H9 (cell line): ENCODE data around the gene ILK. TPM values are rescaled to one million over a fixed set of nuclear protein-coding genes. Genes with fewer than 3 reads are reported as not detected.

ENCODE experiments used
- DNase-seq: peaks from one replicate; pipeline ENCODE4 v3.0.0-alpha.2; 2017
- H2AFZ ChIP-seq: one replicate; pipeline ENCODE4 v1.6.1; 2013; ENCODE audit warnings: mild to moderate bottlenecking, low read length, control low read depth, moderate library complexity
- H2AK5ac ChIP-seq: 2 replicates; pipeline ENCODE4 v1.6.1; 2013; ENCODE audit warnings: low read length, control low read depth, mixed read lengths; ENCODE audit not compliant: insufficient read length
- H2BK120ac ChIP-seq: one replicate; pipeline ENCODE4 v1.6.1; 2013; ENCODE audit warnings: low read depth, mild to moderate bottlenecking, low read length, control low read depth, inconsistent platforms; ENCODE audit not compliant: poor library complexity, severe bottlenecking
- H2BK12ac ChIP-seq: 2 replicates; pipeline ENCODE4 v1.6.1; 2013; ENCODE audit warnings: low read length, control low read depth, mixed read lengths, low read depth; ENCODE audit not compliant: insufficient read length
- H2BK15ac ChIP-seq: 2 replicates; pipeline ENCODE4 v1.6.1; 2013; ENCODE audit warnings: low read depth, low read length, control low read depth
- H2BK20ac ChIP-seq: one replicate; pipeline ENCODE4 v1.6.1; 2013; ENCODE audit warnings: low read depth, mild to moderate bottlenecking, low read length, control low read depth, inconsistent platforms; ENCODE audit not compliant: poor library complexity, severe bottlenecking
- H2BK5ac ChIP-seq: 2 replicates; pipeline ENCODE4 v1.6.1; 2013; ENCODE audit warnings: low read length, control low read depth, mixed read lengths; ENCODE audit not compliant: insufficient read length
- H3K14ac ChIP-seq: 2 replicates; pipeline ENCODE4 v1.6.1; 2013; ENCODE audit warnings: low read length, control low read depth; ENCODE audit not compliant: insufficient read depth
- H3K18ac ChIP-seq: 2 replicates; pipeline ENCODE4 v1.6.1; 2013; ENCODE audit warnings: low read depth, mild to moderate bottlenecking, mixed read lengths, low read length, control low read depth; ENCODE audit not compliant: insufficient read length
- H3K23ac ChIP-seq: 2 replicates; pipeline ENCODE4 v1.6.1; 2013; ENCODE audit warnings: low read length, control low read depth, mixed read lengths, low read depth; ENCODE audit not compliant: insufficient read length
- H3K23me2 ChIP-seq: 2 replicates; pipeline ENCODE4 v1.6.1; 2013; ENCODE audit warnings: low read depth, mild to moderate bottlenecking, mixed read lengths, low read length, control low read depth; ENCODE audit not compliant: insufficient read length, poor library complexity, severe bottlenecking
- H3K27ac ChIP-seq: 2 replicates; pipeline ENCODE4 v1.5.1; 2013; ENCODE audit warnings: low read length, control low read depth, mixed read lengths, low read depth; ENCODE audit not compliant: insufficient read length
- H3K27me3 ChIP-seq: 2 replicates; pipeline ENCODE4 v1.6.1; 2013; ENCODE audit warnings: low read length, control low read depth, inconsistent platforms; ENCODE audit not compliant: insufficient read depth
- H3K4ac ChIP-seq: 2 replicates; pipeline ENCODE4 v1.6.1; 2013; ENCODE audit warnings: low read depth, mild to moderate bottlenecking, control low read depth, inconsistent platforms, low read length, moderate library complexity
- H3K4me1 ChIP-seq: 2 replicates; pipeline ENCODE4 v1.6.1; 2013; ENCODE audit warnings: low read length, control low read depth, inconsistent platforms; ENCODE audit not compliant: insufficient read depth
- H3K4me2 ChIP-seq: 2 replicates; pipeline ENCODE4 v1.6.1; 2013; ENCODE audit warnings: low read length, control low read depth, mixed read lengths; ENCODE audit not compliant: insufficient read length, insufficient read depth
- H3K56ac ChIP-seq: 2 replicates; pipeline ENCODE4 v1.6.1; 2013; ENCODE audit warnings: low read depth, mild to moderate bottlenecking, mixed read lengths, low read length, control low read depth; ENCODE audit not compliant: insufficient read length
- H3K79me1 ChIP-seq: 2 replicates; pipeline ENCODE4 v1.6.1; 2013; ENCODE audit warnings: low read depth, mild to moderate bottlenecking, moderate library complexity, low read length, control low read depth, inconsistent platforms; ENCODE audit not compliant: insufficient read depth, poor library complexity, severe bottlenecking
- H3K79me2 ChIP-seq: 2 replicates; pipeline ENCODE4 v1.6.1; 2013; ENCODE audit warnings: low read length, control low read depth, inconsistent platforms; ENCODE audit not compliant: insufficient read depth
- H3K9ac ChIP-seq: 2 replicates; pipeline ENCODE4 v1.6.1; 2013; ENCODE audit warnings: low read length, control low read depth, mixed read lengths; ENCODE audit not compliant: insufficient read length; ENCODE audit errors: extremely low read depth
- H3K9me3 ChIP-seq: one replicate; pipeline ENCODE4 v1.6.1; 2013; ENCODE audit warnings: low read depth, low read length, inconsistent platforms; ENCODE audit not compliant: control insufficient read depth
- H3T11ph ChIP-seq: one replicate; pipeline ENCODE4 v1.6.1; 2013; ENCODE audit warnings: mild to moderate bottlenecking, low read length, control low read depth, inconsistent platforms
- H4K20me1 ChIP-seq: one replicate; pipeline ENCODE4 v1.6.1; 2013; ENCODE audit not compliant: control insufficient read depth, insufficient read length, insufficient read depth
- H4K5ac ChIP-seq: 2 replicates; pipeline ENCODE4 v1.6.1; 2013; ENCODE audit warnings: low read depth, mild to moderate bottlenecking, mixed read lengths, low read length, control low read depth; ENCODE audit not compliant: insufficient read length
- H4K8ac ChIP-seq: replicated peaks from 2 replicates; pipeline ENCODE4 v1.6.1; 2013; ENCODE audit warnings: low read length, control low read depth, mixed read lengths, low read depth; ENCODE audit not compliant: insufficient read length
- H4K91ac ChIP-seq: 2 replicates; pipeline ENCODE4 v1.6.1; 2013; ENCODE audit warnings: low read depth, mild to moderate bottlenecking, moderate library complexity, mixed read lengths, low read length, control low read depth; ENCODE audit not compliant: insufficient read length
- H3K27ac Mint-ChIP-seq, 3 experiments: 2 replicates in 2 of 3; 3 replicates in 1 of 3; pipeline ENCODE4 v1.8.0; 2020 to 2021; ENCODE audit warnings: mixed read lengths in 3 of 3, mild to moderate bottlenecking in 1 of 3, moderate library complexity in 1 of 3
- H3K27me3 Mint-ChIP-seq: 2 replicates; pipeline ENCODE4 v1.8.0; 2021; ENCODE audit warnings: low read depth, mild to moderate bottlenecking, moderate library complexity, mixed read lengths
- H3K36me3 Mint-ChIP-seq, 3 experiments: 2 replicates in 2 of 3; 3 replicates in 1 of 3; pipeline ENCODE4 v1.8.0; 2020 to 2021; ENCODE audit warnings: low read depth in 3 of 3, mixed read lengths in 3 of 3; ENCODE audit not compliant: insufficient read depth in 1 of 3
- H3K4me1 Mint-ChIP-seq, 2 experiments: 2 replicates each; pipeline ENCODE4 v1.8.0; 2020; ENCODE audit warnings: mixed read lengths in 2 of 2
- H3K4me3 Mint-ChIP-seq, 2 experiments: 2 replicates in 1 of 2; 3 replicates in 1 of 2; pipeline ENCODE4 v1.8.0; 2020 to 2021; ENCODE audit warnings: mild to moderate bottlenecking in 2 of 2, mixed read lengths in 2 of 2, moderate library complexity in 1 of 2
- H3K9me3 Mint-ChIP-seq, 2 experiments: 2 replicates in 1 of 2; 3 replicates in 1 of 2; pipeline ENCODE4 v1.8.0; 2020; ENCODE audit warnings: mild to moderate bottlenecking in 2 of 2, mixed read lengths in 2 of 2, moderate library complexity in 1 of 2
- CTCF ChIP-seq: fragments of 200-600 bp; sonication (generic); conservative IDR thresholded peaks from 3 replicates; pipeline ENCODE4 v1.8.0; 2021; ENCODE audit warnings: antibody characterized with exemption, mild to moderate bottlenecking
- WGBS: extraction: QIAGEN DNeasy Blood & Tissue Kit; methylation state at CpG from one replicate; pipeline ENCODE4 v1.1.7; 2013; ENCODE audit warnings: missing lambda C conversion rate, low lambda C conversion rate, mixed read lengths; ENCODE audit not compliant: insufficient read length; ENCODE audit errors: extremely low coverage; 5-methylcytosine and 5-hydroxymethylcytosine counted together
- total RNA-seq: library from RNA; stranded (reverse); gene quantifications from 2 replicates; pipeline ENCODE4 v1.2.1, GENCODE V29; 2021

The ILK gene
- total RNA-seq, 1 experiment from 2014 or later, result 100 TPM

- H3K79me2 ChIP-seq, result no peaks in the 10 kb centered on the region
- no peak overlapping the region for H2AFZ ChIP-seq
- H3K4me2 ChIP-seq, result no peak overlapping the region
- H2BK15ac ChIP-seq, result no peak overlapping the region
- no peak for TF ChIP-seq CTCF
- 0 out of 2 replicates have a peak, but pooled peaks cover 2% of the 10 kb centered on the region for H3K27me3 Mint-ChIP-seq
- H3K23ac ChIP-seq, result no peak overlapping the region
- H3K14ac ChIP-seq, result no peak overlapping the region
- H3K4me1 ChIP-seq, result peaks cover 2% of the 10 kb centered on the region; the same call in 1 of the 2 replicates
- H3K18ac ChIP-seq, result no peak overlapping the region
- H2BK5ac ChIP-seq, result no peak overlapping the region
- H3K4me3 Mint-ChIP-seq, result no peak overlapping the region
- H4K91ac ChIP-seq, result no peak overlapping the region
- H3K27ac ChIP-seq, result no peak overlapping the region
- H2AK5ac ChIP-seq, result no peak overlapping the region
- no peak overlapping the region for H3K27ac Mint-ChIP-seq
- DNase-seq, result no peak
- H3T11ph ChIP-seq, result no peak overlapping the region
- no peak overlapping the region for H2BK20ac ChIP-seq
- no peaks in the 10 kb centered on the region for H3K9me3 ChIP-seq
- H4K20me1 ChIP-seq, result no peaks in the 10 kb centered on the region
- no peak overlapping the region for H3K9ac ChIP-seq
- no peaks in the 10 kb centered on the region for H3K9me3 Mint-ChIP-seq
- no peaks in the 10 kb centered on the region for H3K79me1 ChIP-seq
- no peak overlapping the region for H2BK120ac ChIP-seq
- no CpG with 5 or more reads among the region's 7 CpGs for WGBS
- H4K8ac ChIP-seq, result no peak overlapping the region
- H3K23me2 ChIP-seq, result no peaks in the 10 kb centered on the region
- no peak overlapping the region for H4K5ac ChIP-seq
- H2BK12ac ChIP-seq, result no peak overlapping the region
- H3K4me1 Mint-ChIP-seq, result no peaks in the 10 kb centered on the region
- no peaks in the 10 kb centered on the region for H3K36me3 Mint-ChIP-seq
- no peak overlapping the region for H3K56ac ChIP-seq
- no peaks in the 10 kb centered on the region for H3K27me3 ChIP-seq
- no peak overlapping the region for H3K4ac ChIP-seq
Measured at GRCh38 chr11:6642957-6643356, 39.4 kb downstream of the ILK start.
